ENCODE results near the gene HSP90B1. TPM values are rescaled to one million over a fixed set of nuclear protein-coding genes. Genes with fewer than 3 reads are reported as not detected.

The HSP90B1 gene
- total RNA-seq, 1 donor from 2014 or later, result 870 TPM

DNA sequence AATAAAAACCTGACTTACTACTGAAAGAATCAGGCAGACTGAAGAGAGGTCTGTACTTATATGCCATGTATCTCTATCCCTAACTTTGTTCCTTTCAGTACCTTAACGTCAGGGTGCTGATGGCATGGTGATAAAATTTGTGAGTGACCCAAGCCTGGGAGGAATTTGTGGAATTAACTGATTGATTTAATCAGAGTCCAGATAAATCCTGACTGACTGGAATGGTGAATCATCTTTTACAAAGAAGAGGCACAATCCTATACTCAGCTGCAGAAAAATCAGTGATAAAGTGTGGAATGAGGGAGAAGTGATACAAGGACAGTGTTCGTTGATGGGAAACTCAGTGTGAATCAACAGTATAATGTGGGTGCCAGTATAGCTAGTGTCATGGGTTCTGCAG is 39.2 kb downstream of the HSP90B1 start:
- no peak for DNase-seq (ENCODE audit: low spot score)

DNA sequence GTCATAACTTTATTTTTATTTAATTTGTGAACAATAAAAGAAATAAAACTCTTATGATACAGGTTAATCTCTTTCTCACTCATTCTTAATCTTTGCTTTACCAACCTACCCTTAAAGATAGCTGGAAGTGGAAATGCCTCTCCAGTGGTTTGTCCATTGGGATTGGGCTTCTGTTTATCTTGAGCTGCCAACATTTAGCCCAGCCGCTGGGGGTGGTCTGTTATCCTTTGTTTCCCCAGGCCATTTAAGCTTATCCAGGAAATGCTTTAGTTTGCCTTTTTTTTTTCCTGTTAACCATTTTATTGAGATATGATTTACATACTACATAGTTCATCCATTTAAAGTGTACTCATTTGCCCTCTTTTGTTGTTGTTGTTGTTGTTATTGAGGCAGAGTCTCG is 43.7 kb downstream of the HSP90B1 start:
- DNase-seq (ENCODE audit: low spot score), result no peak

DNA sequence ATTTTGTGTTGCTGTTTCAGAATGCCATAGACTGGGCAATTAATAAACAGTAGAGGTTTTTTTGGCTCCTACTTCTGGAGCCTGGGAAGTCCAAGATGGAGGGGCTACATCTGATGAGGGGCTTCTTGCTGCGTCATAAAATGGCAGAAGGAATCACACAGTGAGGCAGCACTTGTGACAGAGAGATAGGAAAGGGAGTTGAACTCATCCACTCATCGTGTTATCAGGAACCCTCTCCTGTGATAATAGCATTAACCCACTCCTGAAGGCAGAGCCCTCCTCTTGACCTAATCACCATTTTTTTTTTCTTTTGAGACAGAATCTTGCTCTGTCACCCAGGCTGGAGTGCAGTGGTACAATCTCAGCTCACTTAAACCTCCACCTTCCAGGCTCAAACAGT is 45.2 kb downstream of the HSP90B1 start:
- DNase-seq (ENCODE audit: low spot score), result no peak

DNA sequence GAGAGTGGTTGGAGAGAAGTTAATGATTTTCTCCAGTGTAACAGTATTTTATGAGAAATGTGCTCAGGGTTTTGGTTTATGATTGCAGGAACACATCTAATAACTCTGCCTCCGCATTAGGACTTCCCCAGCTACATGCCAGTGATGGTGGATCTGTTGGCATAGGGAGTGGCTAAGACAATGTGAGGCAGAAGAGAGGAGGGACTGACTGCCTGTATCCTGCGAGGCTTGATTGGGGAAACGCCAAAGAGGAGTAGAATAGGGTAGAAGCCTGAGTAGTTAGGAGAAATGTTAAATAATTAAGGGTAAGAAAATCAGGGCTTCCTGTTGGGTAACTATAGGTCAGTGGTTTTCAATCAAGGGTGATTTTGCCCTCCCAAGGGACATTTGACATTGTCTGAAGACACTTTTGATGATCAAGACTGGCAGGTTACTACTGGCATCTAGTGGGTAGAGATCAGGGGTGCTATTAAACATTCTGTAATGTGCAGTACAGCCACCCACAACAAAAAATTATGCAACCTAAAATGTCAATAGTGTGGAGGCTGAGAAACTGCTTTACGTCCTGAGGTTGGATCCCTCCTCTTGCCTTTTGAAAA is 48.3 kb downstream of the HSP90B1 start:
- DNase-seq (ENCODE audit: low spot score), result no peak

DNA sequence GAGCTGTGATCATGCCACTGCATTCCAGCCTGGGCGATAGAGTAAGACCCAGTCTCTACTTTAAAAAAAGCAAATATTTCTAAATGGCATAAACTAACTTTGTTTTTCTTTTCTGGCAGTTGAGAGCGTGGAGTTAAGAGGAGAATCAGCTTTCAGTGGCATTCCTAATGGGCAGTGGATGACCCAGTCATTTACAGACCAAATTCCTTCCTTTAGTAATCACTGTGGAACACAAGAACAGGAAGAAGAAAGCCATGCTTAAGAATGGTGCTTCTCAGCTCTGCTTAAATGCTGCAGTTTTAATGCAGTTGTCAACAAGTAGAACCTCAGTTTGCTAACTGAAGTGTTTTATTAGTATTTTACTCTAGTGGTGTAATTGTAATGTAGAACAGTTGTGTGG is 56.6 kb downstream of the HSP90B1 start:
- DNase-seq (ENCODE audit: low spot score), result no peak

DNA sequence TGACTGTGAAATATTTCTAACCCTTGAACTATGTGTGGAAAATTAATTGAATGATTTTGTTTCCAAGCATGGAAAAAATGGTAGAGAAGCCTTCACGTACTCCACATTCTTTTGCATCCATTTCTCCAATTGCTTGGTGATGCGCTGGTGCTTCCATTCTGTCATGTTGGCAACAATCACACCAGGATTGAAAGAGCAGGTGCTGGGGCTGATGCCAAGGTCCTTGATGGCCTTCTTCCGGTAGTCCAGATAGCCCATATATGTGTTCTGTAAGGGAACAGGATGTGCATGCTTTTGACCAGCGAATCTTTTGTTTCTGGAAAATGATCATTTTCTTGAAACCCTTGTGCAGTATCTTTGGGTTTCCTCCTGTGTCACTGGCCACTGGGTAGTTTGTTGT is 64.0 kb downstream of the HSP90B1 start:
- DNase-seq (ENCODE audit: low spot score), result no peak

DNA sequence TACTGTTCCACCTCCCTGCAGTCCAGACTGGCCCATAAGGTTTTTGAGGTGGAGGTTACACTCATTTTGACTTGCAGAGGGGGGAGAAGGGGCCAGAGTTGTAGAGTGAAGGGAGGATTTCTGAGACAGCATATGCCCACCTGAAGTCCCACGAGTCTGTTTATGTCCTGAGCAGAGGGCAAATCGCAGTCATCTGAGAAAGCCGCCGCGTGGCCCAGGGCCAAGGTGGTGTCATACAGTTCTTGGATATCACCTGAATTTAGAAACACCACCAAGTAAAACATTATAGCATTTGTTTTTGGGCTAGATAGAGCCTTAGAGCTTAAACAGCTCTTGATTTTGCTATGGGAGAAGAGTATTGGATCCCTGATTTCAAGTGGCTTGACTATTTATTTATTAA is 66.4 kb downstream of the HSP90B1 start:
- DNase-seq (ENCODE audit: low spot score), result no peak

DNA sequence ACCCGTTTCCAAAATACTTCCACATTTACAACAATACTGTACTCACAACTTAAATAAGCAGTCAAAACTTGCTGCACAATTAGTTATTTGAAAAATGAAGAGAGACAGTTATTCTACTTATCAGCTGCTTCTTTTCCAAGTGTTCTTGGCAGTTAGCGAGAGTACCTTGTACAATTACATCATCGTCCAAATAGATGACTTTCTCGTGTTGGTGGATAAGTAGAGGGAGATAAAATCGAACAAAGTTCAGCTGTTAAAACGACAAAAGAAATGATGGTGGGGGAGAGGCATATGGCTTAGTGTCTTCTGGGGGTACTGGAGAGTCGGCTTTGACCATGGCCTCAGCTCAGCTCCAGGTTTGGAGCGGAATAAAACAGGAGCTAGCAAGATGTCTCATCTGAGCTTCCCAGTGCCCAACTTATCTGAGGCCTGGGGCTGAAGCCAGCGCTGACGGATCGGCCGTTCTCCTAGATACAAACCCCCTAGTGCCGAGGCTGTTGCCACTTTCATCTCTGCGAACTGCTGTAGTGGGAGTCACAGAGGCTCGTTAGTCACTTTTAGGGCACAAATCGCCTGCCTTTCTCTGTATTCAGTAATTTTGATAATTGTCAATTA is 67.2 kb downstream of the HSP90B1 start:
- no peak for DNase-seq (ENCODE audit: low spot score)

Other genes starting within 250 kb of the HSP90B1 start
- 7.1 TPM for gene NT5DC3, start 89.2 kb upstream of the HSP90B1 start, total RNA-seq
- 24.1 TPM for gene TDG, start 35.5 kb downstream of the HSP90B1 start, total RNA-seq
- gene GLT8D2, start 119.8 kb downstream of the HSP90B1 start, total RNA-seq, result 6.3 TPM
- 19.6 TPM for gene HCFC2, start 134.1 kb downstream of the HSP90B1 start, total RNA-seq
- gene NFYB, start 207.8 kb downstream of the HSP90B1 start, total RNA-seq, result 30.3 TPM